ENCODE measurements around the gene LMTK2.

LMTK2 gene

GRCh38 chr7:98136423-98136822, 29.8 kb downstream of the LMTK2 start:
- no peak overlapping the region for H3K9ac ChIP-seq (ENCODE audit: low read depth, low read length)
- H3K9me3 ChIP-seq (ENCODE audit: control insufficient read depth, insufficient read depth, low read length), result no peaks in the 10 kb centered on the region
- peaks cover 20% of the 10 kb centered on the region for H3K4me1 ChIP-seq (ENCODE audit: insufficient read depth, low read length)
- peaks cover 17% of the 10 kb centered on the region for H3K36me3 ChIP-seq (ENCODE audit: insufficient read depth, low read length)

GRCh38 chr7:98137134-98137825, 30.6 kb downstream of the LMTK2 start:
- Histone ChIP-seq H3K9ac (ENCODE audit: low read depth, low read length) (no peak overlapping the region), H3K36me3 (ENCODE audit: insufficient read depth, low read length) (peaks cover 17% of the 10 kb centered on the region), H3K4me1 (ENCODE audit: insufficient read depth, low read length) (peaks cover 20% of the 10 kb centered on the region), H3K9me3 (ENCODE audit: control insufficient read depth, insufficient read depth, low read length) (no peaks in the 10 kb centered on the region)

DNA sequence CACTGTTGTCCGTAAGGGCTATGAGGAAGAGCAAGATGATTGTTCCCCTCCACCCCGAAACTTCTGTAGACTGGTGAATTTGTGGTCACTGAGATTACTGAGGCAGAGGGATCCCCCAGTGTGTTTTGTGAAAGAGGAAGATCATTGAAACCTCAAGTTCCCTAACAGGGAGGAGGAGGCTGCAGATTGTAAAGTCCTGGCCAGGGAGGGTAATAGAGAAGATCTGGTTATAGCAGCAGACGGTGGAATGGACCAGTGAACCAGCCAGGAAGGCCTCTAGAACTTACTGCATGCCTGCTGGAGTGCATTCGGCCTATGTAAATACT, 31.1 kb downstream of the LMTK2 start:
- H3K4me1 ChIP-seq (ENCODE audit: insufficient read depth, low read length), result peaks cover 20% of the 10 kb centered on the region
- H3K36me3 ChIP-seq (ENCODE audit: insufficient read depth, low read length), result peaks cover 21% of the 10 kb centered on the region
- no peak overlapping the region for H3K9ac ChIP-seq (ENCODE audit: low read depth, low read length)
- H3K9me3 ChIP-seq (ENCODE audit: control insufficient read depth, insufficient read depth, low read length), result no peaks in the 10 kb centered on the region

DNA sequence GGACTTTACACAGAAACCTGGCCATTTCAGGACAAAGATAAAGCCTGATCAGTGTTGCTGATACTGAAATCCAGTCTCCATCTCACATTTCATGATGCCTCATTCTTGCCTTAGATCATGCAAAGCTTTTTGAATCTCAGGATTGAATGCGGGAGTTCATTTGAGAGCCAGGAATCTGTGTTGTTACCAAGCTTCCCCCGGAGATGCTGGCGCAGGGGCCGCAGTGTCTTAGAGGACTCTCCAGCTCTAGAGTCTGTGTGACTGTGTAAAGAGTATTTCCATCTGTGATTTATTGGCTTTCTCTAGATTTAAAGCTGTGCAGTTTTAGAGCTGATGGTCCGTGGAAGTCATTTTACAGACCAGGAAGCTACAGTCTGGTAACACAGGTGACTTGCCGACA, 32.0 kb downstream of the LMTK2 start:
- no peak overlapping the region for H3K9ac ChIP-seq (ENCODE audit: low read depth, low read length)
- H3K9me3 ChIP-seq (ENCODE audit: control insufficient read depth, insufficient read depth, low read length), result no peaks in the 10 kb centered on the region
- peaks cover 22% of the 10 kb centered on the region for H3K36me3 ChIP-seq (ENCODE audit: insufficient read depth, low read length)
- peaks cover 11% of the 10 kb centered on the region; the same call in 1 of the 2 replicates for H3K4me1 ChIP-seq (ENCODE audit: insufficient read depth, low read length)

DNA sequence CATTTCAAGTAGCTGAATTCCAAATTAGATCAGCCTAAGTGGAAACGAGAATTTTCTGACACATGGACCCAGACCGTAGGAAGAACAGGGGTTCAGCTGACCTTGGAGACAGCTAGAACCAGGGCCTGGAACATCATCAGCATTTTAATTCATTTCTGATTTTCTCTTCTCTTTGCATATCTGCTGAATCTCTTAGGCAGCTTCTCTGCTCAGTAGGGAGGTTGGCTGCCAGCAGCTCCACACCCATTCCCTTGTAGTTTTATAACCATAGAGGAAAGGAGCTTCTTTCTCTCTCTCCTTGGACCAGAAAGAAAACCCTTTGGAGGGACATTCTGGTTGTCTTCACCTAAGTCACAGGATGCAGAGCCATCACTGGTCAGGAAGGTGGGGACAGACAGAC, 36.0 kb downstream of the LMTK2 start:
- H3K9me3 ChIP-seq (ENCODE audit: control insufficient read depth, insufficient read depth, low read length), result peaks cover 3% of the 10 kb centered on the region; the same call in 1 of the 2 replicates
- H3K9ac ChIP-seq (ENCODE audit: low read depth, low read length), result no peak overlapping the region
- H3K4me1 ChIP-seq (ENCODE audit: insufficient read depth, low read length), result no peaks in the 10 kb centered on the region
- H3K36me3 ChIP-seq (ENCODE audit: insufficient read depth, low read length), result peaks cover 19% of the 10 kb centered on the region

DNA sequence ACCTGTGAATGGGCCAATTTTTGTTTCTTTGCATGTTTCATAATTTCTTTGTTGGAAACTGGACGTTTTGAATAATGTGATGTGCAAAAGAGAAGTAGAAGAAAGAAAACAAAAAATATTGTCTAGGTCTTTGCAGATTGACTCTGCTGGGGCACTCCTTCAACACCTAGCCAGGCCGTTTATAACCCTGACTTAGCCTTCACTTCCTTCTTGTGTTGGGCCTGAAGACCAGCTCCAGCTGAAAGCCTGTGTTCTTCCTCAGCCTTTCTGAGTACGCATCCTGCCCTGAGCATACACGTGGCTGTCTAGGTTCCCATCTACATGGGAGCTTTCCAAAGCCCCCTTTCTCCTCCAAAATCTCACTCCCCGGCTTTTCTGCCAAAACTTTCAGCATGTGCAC, 41.9 kb downstream of the LMTK2 start:
- Histone ChIP-seq H3K9ac (ENCODE audit: low read depth, low read length) (no peak overlapping the region), H3K9me3 (ENCODE audit: control insufficient read depth, insufficient read depth, low read length) (peaks cover 3% of the 10 kb centered on the region; the same call in 1 of the 2 replicates), H3K36me3 (ENCODE audit: insufficient read depth, low read length) (peaks cover 3% of the 10 kb centered on the region; the same call in 1 of the 2 replicates), H3K4me1 (ENCODE audit: insufficient read depth, low read length) (no peaks in the 10 kb centered on the region)

- no peak overlapping the region for H3K9ac ChIP-seq (ENCODE audit: low read depth, low read length)
- peaks cover 6% of the 10 kb centered on the region; the same call in 1 of the 2 replicates for H3K36me3 ChIP-seq (ENCODE audit: insufficient read depth, low read length)
- peaks cover 3% of the 10 kb centered on the region; the same call in 1 of the 2 replicates for H3K9me3 ChIP-seq (ENCODE audit: control insufficient read depth, insufficient read depth, low read length)
- no peaks in the 10 kb centered on the region for H3K4me1 ChIP-seq (ENCODE audit: insufficient read depth, low read length)
Measured at GRCh38 chr7:98149116-98149692, 42.5 kb downstream of the LMTK2 start.

- Histone ChIP-seq H3K4me1 (ENCODE audit: insufficient read depth, low read length) (no peaks in the 10 kb centered on the region), H3K36me3 (ENCODE audit: insufficient read depth, low read length) (peaks cover 20% of the 10 kb centered on the region), H3K9me3 (ENCODE audit: control insufficient read depth, insufficient read depth, low read length) (no peaks in the 10 kb centered on the region), H3K9ac (ENCODE audit: low read depth, low read length) (no peak overlapping the region)
Measured at GRCh38 chr7:98151884-98152283, 45.2 kb downstream of the LMTK2 start.

- Histone ChIP-seq H3K9ac (ENCODE audit: low read depth, low read length) (no peak overlapping the region), H3K36me3 (ENCODE audit: insufficient read depth, low read length) (peaks cover 24% of the 10 kb centered on the region), H3K9me3 (ENCODE audit: control insufficient read depth, insufficient read depth, low read length) (no peaks in the 10 kb centered on the region), H3K4me1 (ENCODE audit: insufficient read depth, low read length) (no peaks in the 10 kb centered on the region)
Measured at GRCh38 chr7:98156700-98157099, 50.0 kb downstream of the LMTK2 start.

- Histone ChIP-seq H3K4me1 (ENCODE audit: insufficient read depth, low read length) (no peaks in the 10 kb centered on the region), H3K9me3 (ENCODE audit: control insufficient read depth, insufficient read depth, low read length) (no peaks in the 10 kb centered on the region), H3K9ac (ENCODE audit: low read depth, low read length) (no peak overlapping the region), H3K36me3 (ENCODE audit: insufficient read depth, low read length) (peaks cover 20% of the 10 kb centered on the region)
Measured at GRCh38 chr7:98157761-98158160, 51.1 kb downstream of the LMTK2 start.

DNA sequence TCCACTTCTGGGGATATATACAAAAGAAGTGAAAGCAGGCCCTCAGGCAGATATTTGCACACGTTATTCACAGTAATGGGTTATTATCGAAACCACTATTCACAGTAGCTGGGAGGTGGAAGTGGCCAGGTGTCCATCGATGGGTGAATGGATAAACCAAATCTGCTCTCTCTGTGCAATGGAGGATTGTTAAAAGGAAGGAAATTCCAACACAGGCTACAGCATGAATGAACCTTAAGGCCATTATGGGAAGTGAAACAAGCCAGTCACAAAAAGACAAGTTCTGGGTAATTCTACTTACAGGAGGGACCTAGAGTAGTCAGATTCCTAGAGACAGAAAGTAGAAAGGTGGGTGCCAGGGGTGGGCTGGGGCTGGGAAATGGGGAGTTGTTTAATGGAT, 56.1 kb downstream of the LMTK2 start:
- Histone ChIP-seq H3K9me3 (ENCODE audit: control insufficient read depth, insufficient read depth, low read length) (no peaks in the 10 kb centered on the region), H3K36me3 (ENCODE audit: insufficient read depth, low read length) (no peaks in the 10 kb centered on the region; the same call in 1 of the 2 replicates), H3K9ac (ENCODE audit: low read depth, low read length) (no peak overlapping the region), H3K4me1 (ENCODE audit: insufficient read depth, low read length) (no peaks in the 10 kb centered on the region)

GRCh38 chr7:98163269-98163668, 56.6 kb downstream of the LMTK2 start:
- Histone ChIP-seq H3K36me3 (ENCODE audit: insufficient read depth, low read length) (no peaks in the 10 kb centered on the region), H3K4me1 (ENCODE audit: insufficient read depth, low read length) (no peaks in the 10 kb centered on the region), H3K9me3 (ENCODE audit: control insufficient read depth, insufficient read depth, low read length) (no peaks in the 10 kb centered on the region), H3K9ac (ENCODE audit: low read depth, low read length) (no peak overlapping the region)

GRCh38 chr7:98163704-98164494, 57.2 kb downstream of the LMTK2 start:
- no peaks in the 10 kb centered on the region for H3K9me3 ChIP-seq (ENCODE audit: control insufficient read depth, insufficient read depth, low read length)
- H3K4me1 ChIP-seq (ENCODE audit: insufficient read depth, low read length), result no peaks in the 10 kb centered on the region
- H3K36me3 ChIP-seq (ENCODE audit: insufficient read depth, low read length), result no peaks in the 10 kb centered on the region
- H3K9ac ChIP-seq (ENCODE audit: low read depth, low read length), result no peak overlapping the region

DNA sequence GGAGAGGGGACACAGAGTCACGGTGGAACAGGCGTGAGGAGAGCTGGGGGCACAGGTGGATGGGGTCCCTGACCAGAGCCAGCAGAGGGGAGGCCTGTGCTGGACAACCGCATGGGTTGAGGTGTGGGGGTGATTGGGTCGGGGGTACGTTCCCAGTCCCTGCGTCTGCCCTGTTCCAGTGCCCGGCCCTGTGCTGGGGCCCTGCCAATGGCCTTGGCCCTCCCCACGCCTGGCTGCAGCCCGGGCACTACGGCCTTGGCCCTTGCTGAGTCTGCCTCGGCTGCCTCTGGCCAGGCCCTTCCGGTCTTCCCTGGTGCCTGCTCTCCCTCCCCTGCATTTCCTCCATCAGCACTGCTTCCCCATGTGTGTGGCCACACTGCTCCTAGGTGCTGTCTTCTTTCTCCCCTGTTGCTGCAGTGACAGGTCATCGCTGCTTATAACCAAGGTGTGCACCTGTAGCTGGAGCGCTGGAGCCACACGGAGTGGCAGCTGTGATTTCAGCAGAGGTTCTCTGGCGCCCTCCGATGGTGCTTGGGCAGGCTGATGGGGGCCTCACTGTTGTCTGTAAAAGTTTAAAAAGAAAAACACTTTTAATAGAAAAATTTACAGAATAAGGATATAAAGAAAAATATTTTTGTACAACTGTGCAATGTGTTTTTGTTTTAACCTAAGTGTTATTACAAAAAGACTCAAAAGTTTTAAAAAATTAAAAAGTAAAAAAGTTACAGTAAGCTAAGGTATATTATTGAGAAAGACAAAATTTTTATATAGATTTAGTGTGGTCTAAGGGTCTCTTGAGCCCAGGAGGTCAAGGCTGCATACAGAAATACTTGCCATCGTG, 59.4 kb downstream of the LMTK2 start:
- Histone ChIP-seq H3K4me1 (ENCODE audit: insufficient read depth, low read length) (peaks cover 2% of the 10 kb centered on the region; the same call in 1 of the 2 replicates), H3K9ac (ENCODE audit: low read depth, low read length) (no peak overlapping the region), H3K36me3 (ENCODE audit: insufficient read depth, low read length) (no peaks in the 10 kb centered on the region), H3K9me3 (ENCODE audit: control insufficient read depth, insufficient read depth, low read length) (no peaks in the 10 kb centered on the region)
